Adrenal gland (tissue), 12 donors: ENCODE measurements around the gene VAC14. TPM values are rescaled to one million over a fixed set of nuclear protein-coding genes. Genes with fewer than 3 reads are reported as not detected.

Experiments used
- DNase-seq, 7 donors: peaks; one replicate each; pipeline ENCODE4 v3.0.0-alpha.2; 2019 to 2020
- H3K27ac ChIP-seq, 5 donors: fragments of 200-600 bp; sonication (generic) in 4 of 5; 1 replicate in 3 of 5; 2 replicates in 2 of 5; pipeline versions ENCODE4 v1.5.1 to v1.8.0; 2016 to 2020; ENCODE audit warnings: mild to moderate bottlenecking in 1 of 5
- H3K27me3 ChIP-seq: fragments of 200-600 bp; 2 replicates; pipeline ENCODE4 v1.8.0; 2021
- H3K36me3 ChIP-seq, 2 donors: fragments of 200-600 bp; replicated peaks in 1 of 2; 1 replicate in 1 of 2; 2 replicates in 1 of 2; pipeline versions ENCODE4 v1.5.1 to v1.8.0; 2018 to 2022
- H3K4me1 ChIP-seq, 2 donors: fragments of 200-600 bp; replicated peaks in 1 of 2; 1 replicate in 1 of 2; 2 replicates in 1 of 2; pipeline versions ENCODE4 v1.5.1 to v1.8.0; 2018 to 2021
- H3K4me3 ChIP-seq, 4 donors: fragments of 200-600 bp; sonication (generic) in 3 of 4; one replicate each; pipeline ENCODE4 v1.5.1; 2016 to 2018
- H3K9me3 ChIP-seq, 3 donors: fragments of 200-600 bp; sonication (generic) in 1 of 3; replicated peaks in 1 of 3; 1 replicate in 2 of 3; 2 replicates in 1 of 3; pipeline versions ENCODE4 v1.5.1 to v1.8.0; 2016 to 2021
- POLR2A ChIP-seq, 2 donors: fragments of 450-650 bp; IDR thresholded peaks; one replicate each; pipeline ENCODE4 v1.6.1; 2017; ENCODE audit warnings: antibody characterized with exemption in 2 of 2, mild to moderate bottlenecking in 2 of 2, moderate library complexity in 1 of 2
- WGBS, 4 donors: extraction: QIAGEN DNeasy Blood & Tissue Kit in 2 of 4; methylation state at CpG; one replicate each; pipeline versions ENCODE4 v1.1.5 to v1.1.7; 2013 to 2017; 5-methylcytosine and 5-hydroxymethylcytosine counted together
- intact Hi-C, 2 donors: fragments of 100-400 bp; cut with DNase I; formaldehyde crosslinking; loops; one replicate each; pipeline versions ENCODE4 v1.14.1 to v1.15.0; 2022 to 2023
- polyA plus RNA-seq, 3 donors: library from polyadenylated mRNA; stranded (reverse); fragments of 200-250 nt in 2 of 3; fragments of 350-450 nt in 1 of 3; fragmentation: Illumina TruSeq in 1 of 3; extraction: RNeasy Lipid Tissue Mini Kit (QIAGEN cat#74804) in 1 of 3; gene quantifications; one replicate each; pipeline ENCODE4 v1.2.3, GENCODE V29; 2013 to 2014
- total RNA-seq, 9 donors: library from RNA; depleted of rRNA in 4 of 9; stranded (reverse); fragments of >200 nt in 4 of 9; fragments of 120-200 nt in 1 of 9; fragmentation: NEBNext Ultra II Directional in 1 of 9; extraction: Animal tissue kit (Norgen Biotek cat#: 25700) in 1 of 9; gene quantifications; one replicate each; pipeline versions ENCODE4 v1.1.0 to v1.2.4, GENCODE V29; 2013 to 2023
- TF ChIP-seq, protein P1 (sequence below), 6 experiments: fragments of 450-650 bp in 4 of 6; fragments of 200-600 bp in 2 of 6; sonication (generic) in 1 of 6; IDR thresholded peaks; 1 replicate in 5 of 6; 2 replicates in 1 of 6; pipeline versions ENCODE4 v1.5.1 to v1.8.0; 2016 to 2021; ENCODE audit warnings: antibody characterized with exemption in 6 of 6, mild to moderate bottlenecking in 2 of 6, moderate library complexity in 1 of 6
- donor health status: healthy with polysubstance abuse.
- donor health status: Bipolar disorder and iron deficiency.
- donor health status: DM: yes; HTN: yes; CAD: no.
- donor health status: DM: no; HTN: no; CAD: no.
- donor health status: DM: no; HTN: no; CAD: no.
- donor health status: DM: yes; HTN: yes; CAD: no.

Gene VAC14
- total and polyA plus RNA-seq, 12 donors, result 24.6 to 74.8 (median 50.1) TPM

DNA sequence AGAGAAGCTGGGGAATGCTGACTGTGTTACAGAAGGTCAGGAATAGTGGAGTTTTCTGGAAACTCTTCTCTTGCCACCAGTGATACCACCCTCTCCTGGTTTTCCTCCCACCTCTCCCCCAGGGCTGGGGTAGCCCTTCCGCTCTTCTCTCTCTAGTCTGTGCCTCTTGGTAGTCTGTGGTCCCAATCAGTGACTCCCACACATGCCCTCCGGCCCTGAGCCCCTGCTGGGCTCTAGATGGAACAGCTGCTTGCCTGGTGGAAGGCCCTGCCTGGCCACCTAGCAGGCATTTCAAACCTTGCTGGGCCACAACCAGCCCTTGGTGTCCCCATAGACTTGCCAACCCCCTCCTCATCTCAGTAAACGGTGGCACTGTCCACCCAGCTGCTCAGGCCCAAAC, 99.9 kb downstream of the VAC14 start:
- peaks cover 0 to 6% of the 10 kb centered on the region in 2 donors for H3K36me3 ChIP-seq
- peak overlapping the region in 2 of 5 donors; percentile 57 to 98 for H3K27ac ChIP-seq
- no peaks in the 10 kb centered on the region for H3K9me3 ChIP-seq
- peaks cover 22 to 40% of the 10 kb centered on the region in 2 donors for H3K4me1 ChIP-seq
- no peak overlapping the region for H3K4me3 ChIP-seq
- no peaks in the 10 kb centered on the region for H3K27me3 ChIP-seq
- intact Hi-C loops, result no loop called here
- DNase-seq, result no peak
- WGBS, 4 donors, result 84 to 100% (median 94%) methylated on average over 2 to 3 of the region's 3 CpGs
- TF ChIP-seq, protein P1, sequence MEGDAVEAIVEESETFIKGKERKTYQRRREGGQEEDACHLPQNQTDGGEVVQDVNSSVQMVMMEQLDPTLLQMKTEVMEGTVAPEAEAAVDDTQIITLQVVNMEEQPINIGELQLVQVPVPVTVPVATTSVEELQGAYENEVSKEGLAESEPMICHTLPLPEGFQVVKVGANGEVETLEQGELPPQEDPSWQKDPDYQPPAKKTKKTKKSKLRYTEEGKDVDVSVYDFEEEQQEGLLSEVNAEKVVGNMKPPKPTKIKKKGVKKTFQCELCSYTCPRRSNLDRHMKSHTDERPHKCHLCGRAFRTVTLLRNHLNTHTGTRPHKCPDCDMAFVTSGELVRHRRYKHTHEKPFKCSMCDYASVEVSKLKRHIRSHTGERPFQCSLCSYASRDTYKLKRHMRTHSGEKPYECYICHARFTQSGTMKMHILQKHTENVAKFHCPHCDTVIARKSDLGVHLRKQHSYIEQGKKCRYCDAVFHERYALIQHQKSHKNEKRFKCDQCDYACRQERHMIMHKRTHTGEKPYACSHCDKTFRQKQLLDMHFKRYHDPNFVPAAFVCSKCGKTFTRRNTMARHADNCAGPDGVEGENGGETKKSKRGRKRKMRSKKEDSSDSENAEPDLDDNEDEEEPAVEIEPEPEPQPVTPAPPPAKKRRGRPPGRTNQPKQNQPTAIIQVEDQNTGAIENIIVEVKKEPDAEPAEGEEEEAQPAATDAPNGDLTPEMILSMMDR (IDR thresholded peaks at IDR 0.05), result peak in 1 of 6 experiments; percentile 2
- TF ChIP-seq POLR2A (IDR thresholded peaks at IDR 0.05), result no peak

DNA sequence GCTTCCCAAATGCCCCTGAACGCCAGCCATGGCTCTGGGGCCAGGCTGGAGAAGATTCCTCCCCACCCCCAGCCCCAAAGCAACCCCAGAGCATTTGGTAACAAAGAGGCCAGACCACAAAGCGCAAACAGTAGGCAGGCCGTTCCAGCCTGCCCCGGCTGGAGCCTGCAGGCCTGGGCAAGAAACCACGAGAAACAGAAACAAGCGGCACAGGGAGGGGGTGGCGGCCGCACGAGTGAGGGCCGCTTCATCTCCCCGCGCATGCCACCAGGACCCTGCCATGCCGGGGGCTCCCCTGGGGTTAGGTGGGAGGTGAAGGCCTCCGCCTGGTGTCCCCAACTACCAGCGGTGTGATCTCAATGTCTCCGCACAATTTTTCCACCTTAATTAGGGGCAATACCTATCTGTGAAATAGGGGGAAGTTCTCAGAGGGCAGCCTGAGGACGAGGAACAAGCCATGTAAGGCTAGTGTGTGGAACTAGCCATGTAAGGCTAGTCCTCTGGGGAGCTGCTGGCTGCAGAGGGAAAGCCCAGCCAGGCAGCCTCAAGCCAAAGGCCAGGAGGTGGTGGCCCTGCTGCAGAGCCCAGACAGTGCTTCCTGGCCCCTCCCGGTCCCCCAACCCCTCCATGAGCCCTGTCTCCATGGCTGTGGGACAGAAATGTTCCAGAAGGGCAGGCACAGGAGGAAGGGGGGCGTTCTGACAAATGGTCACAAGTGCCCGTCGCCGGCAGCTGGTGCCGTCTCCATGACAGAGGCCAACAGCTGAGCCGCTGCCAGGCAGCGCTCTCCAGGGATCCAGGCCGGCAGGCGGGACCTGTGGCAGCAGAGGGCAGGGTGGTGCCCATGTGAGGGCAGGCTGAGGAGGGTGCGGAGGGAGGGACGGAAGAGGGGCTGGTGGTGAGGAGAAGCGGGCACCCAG, 100.6 kb downstream of the VAC14 start:
- H3K36me3 ChIP-seq, result peaks cover 0 to 6% of the 10 kb centered on the region in 2 donors
- peaks cover 29 to 47% of the 10 kb centered on the region in 2 donors for H3K4me1 ChIP-seq
- intact Hi-C loops, result no loop called here
- no peak overlapping the region for H3K4me3 ChIP-seq
- DNase-seq, result peak in 1 of 7 donors; percentile 81
- 63 to 85% (median 81%) methylated on average over 13 to 30 of the region's 30 CpGs for WGBS, 4 donors
- H3K27ac ChIP-seq, result peak overlapping the region in 1 of 5 donors; percentile 57
- no peaks in the 10 kb centered on the region for H3K27me3 ChIP-seq
- no peak for TF ChIP-seq POLR2A (IDR thresholded peaks at IDR 0.05)
- TF ChIP-seq, protein P1 (IDR thresholded peaks at IDR 0.05), result no peak
- no peaks in the 10 kb centered on the region for H3K9me3 ChIP-seq

- no peak for DNase-seq
- H3K27ac ChIP-seq, result no peak overlapping the region
- 94 to 100% (median 96%) methylated on average over 2 to 17 of the region's 17 CpGs for WGBS, 4 donors
- TF ChIP-seq POLR2A (IDR thresholded peaks at IDR 0.05), result no peak
- TF ChIP-seq, protein P1 (IDR thresholded peaks at IDR 0.05), result no peak
- no peaks in the 10 kb centered on the region for H3K9me3 ChIP-seq
- no peak overlapping the region for H3K4me3 ChIP-seq
- no peaks in the 10 kb centered on the region for H3K27me3 ChIP-seq
- H3K36me3 ChIP-seq, result peaks cover 0 to 6% of the 10 kb centered on the region in 2 donors
- H3K4me1 ChIP-seq, result peaks cover 29 to 52% of the 10 kb centered on the region in 2 donors
- intact Hi-C loops, result loop anchor here (5.0 kb wide), 2 partner anchors 38 to 43 kb away; no protein-coding TSS in a partner anchor
Observed at GRCh38 chr16:70699696-70700095, 101.3 kb downstream of the VAC14 start.

DNA sequence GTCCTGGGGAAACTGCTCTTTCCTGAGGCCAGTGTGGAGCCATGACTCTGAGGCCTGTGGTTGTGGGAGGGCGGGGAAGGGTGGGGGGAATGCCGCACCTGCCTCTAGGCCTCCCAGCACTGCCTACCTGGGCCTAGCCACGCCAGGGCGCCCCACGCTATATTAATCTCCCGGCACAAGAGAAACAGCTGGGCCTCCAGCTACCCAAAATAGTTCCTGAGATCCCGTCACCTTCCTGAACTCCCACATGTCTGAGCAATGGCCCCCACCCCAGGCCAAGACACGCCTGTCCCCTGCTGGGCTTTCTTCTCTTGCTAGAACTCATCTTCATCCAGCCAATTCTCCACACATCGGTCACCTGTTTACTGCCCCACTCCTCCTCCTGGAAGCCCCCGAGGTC, 102.1 kb downstream of the VAC14 start:
- H3K4me3 ChIP-seq, result no peak overlapping the region
- 94 to 96% (median 95%) methylated on average over 6 to 10 of the region's 10 CpGs for WGBS, 4 donors
- no peak for DNase-seq
- intact Hi-C loops, result loop anchor here (5.0 kb wide), 2 partner anchors 38 to 43 kb away; no protein-coding TSS in a partner anchor
- H3K4me1 ChIP-seq, result peaks cover 33 to 57% of the 10 kb centered on the region in 2 donors
- H3K27me3 ChIP-seq, result no peaks in the 10 kb centered on the region
- H3K36me3 ChIP-seq, result peaks cover 0 to 6% of the 10 kb centered on the region in 2 donors
- TF ChIP-seq POLR2A (IDR thresholded peaks at IDR 0.05), result no peak
- TF ChIP-seq, protein P1 (IDR thresholded peaks at IDR 0.05), result no peak
- no peak overlapping the region for H3K27ac ChIP-seq
- H3K9me3 ChIP-seq, result no peaks in the 10 kb centered on the region
